ENCODE data around the gene IYD. TPM values are rescaled to one million over a fixed set of nuclear protein-coding genes. Genes with fewer than 3 reads are reported as not detected.

IYD gene
- polyA plus RNA-seq, 1 donor (not counting 4 experiments of a cell fraction or from before 2014, with no cell fraction given), result not detected

- Histone ChIP-seq H3K27me3 (ENCODE audit: control insufficient read depth, extremely low read depth, insufficient read depth, low read length) (no peaks in the 10 kb centered on the region), H3K4me1 (ENCODE audit: control insufficient read depth, extremely low read depth, insufficient read depth, low read length) (no peaks in the 10 kb centered on the region), H3K4me2 (ENCODE audit: control insufficient read depth, extremely low read depth, insufficient read depth, low read depth, low read length) (no peak overlapping the region), H3K36me3 (ENCODE audit: control insufficient read depth in 2 of 2, extremely low read depth in 1 of 2, insufficient read depth in 2 of 2, low read length in 2 of 2) (no peaks in the 10 kb centered on the region), H3K9ac (ENCODE audit: control insufficient read depth, extremely low read depth, insufficient read depth, low read length) (no peak overlapping the region), H3K9me1 (ENCODE audit: control insufficient read depth, extremely low read depth, insufficient read depth, low read length) (no peaks in the 10 kb centered on the region), H3K4me3 (ENCODE audit: control insufficient read depth in 2 of 3, extremely low read depth in 1 of 3, insufficient read depth in 2 of 3, low read depth in 1 of 3, low read length in 3 of 3) (no peak overlapping the region), H3K27ac (ENCODE audit: control insufficient read depth, insufficient read depth, low read length) (no peak overlapping the region), H2AFZ (ENCODE audit: control insufficient read depth, low read length) (no peak overlapping the region), H3K79me2 (ENCODE audit: control insufficient read depth, insufficient read depth, low read length) (no peaks in the 10 kb centered on the region), H3K9me3 (ENCODE audit: control insufficient read depth, low read depth, low read length) (no peaks in the 10 kb centered on the region), H4K20me1 (ENCODE audit: control insufficient read depth, extremely low read depth, insufficient read depth, low read length) (no peaks in the 10 kb centered on the region)
- TF ChIP-seq CTCF (optimal IDR thresholded peaks at IDR 0.05 in 1 of 3, IDR thresholded peaks at IDR 0.05 in 1 of 3, conservative IDR thresholded peaks at IDR 0.05 in 1 of 3; ENCODE audit: extremely low read depth in 1 of 3, insufficient read depth in 2 of 3, low read length in 3 of 3) (no peak), EZH2 (IDR thresholded peaks at IDR 0.05; ENCODE audit: low read length) (no peak)
- no peak for DNase-seq (ENCODE audit: low read depth, low spot score)
- dilution Hi-C loops (cut with MboI; ENCODE audit: extremely low pct_ligation_motif_present, low sequenced_read_pairs), result no loop called here
- no peak for FAIRE-seq
Observed at GRCh38 chr6:150391414-150391813, 22.6 kb downstream of the IYD start.

- dilution Hi-C loops (cut with MboI; ENCODE audit: extremely low pct_ligation_motif_present, low sequenced_read_pairs), result no loop called here
- Histone ChIP-seq H3K4me1 (ENCODE audit: control insufficient read depth, extremely low read depth, insufficient read depth, low read length) (no peaks in the 10 kb centered on the region), H3K9me3 (ENCODE audit: control insufficient read depth, low read depth, low read length) (no peaks in the 10 kb centered on the region), H3K4me3 (ENCODE audit: control insufficient read depth in 2 of 3, extremely low read depth in 1 of 3, insufficient read depth in 2 of 3, low read depth in 1 of 3, low read length in 3 of 3) (no peak overlapping the region), H3K9me1 (ENCODE audit: control insufficient read depth, extremely low read depth, insufficient read depth, low read length) (no peaks in the 10 kb centered on the region), H3K4me2 (ENCODE audit: control insufficient read depth, extremely low read depth, insufficient read depth, low read depth, low read length) (no peak overlapping the region), H2AFZ (ENCODE audit: control insufficient read depth, low read length) (no peak overlapping the region), H3K9ac (ENCODE audit: control insufficient read depth, extremely low read depth, insufficient read depth, low read length) (no peak overlapping the region), H3K27me3 (ENCODE audit: control insufficient read depth, extremely low read depth, insufficient read depth, low read length) (no peaks in the 10 kb centered on the region), H4K20me1 (ENCODE audit: control insufficient read depth, extremely low read depth, insufficient read depth, low read length) (no peaks in the 10 kb centered on the region), H3K36me3 (ENCODE audit: control insufficient read depth in 2 of 2, extremely low read depth in 1 of 2, insufficient read depth in 2 of 2, low read length in 2 of 2) (no peaks in the 10 kb centered on the region), H3K27ac (ENCODE audit: control insufficient read depth, insufficient read depth, low read length) (no peak overlapping the region), H3K79me2 (ENCODE audit: control insufficient read depth, insufficient read depth, low read length) (no peaks in the 10 kb centered on the region)
- TF ChIP-seq CTCF (optimal IDR thresholded peaks at IDR 0.05 in 1 of 3, IDR thresholded peaks at IDR 0.05 in 1 of 3, conservative IDR thresholded peaks at IDR 0.05 in 1 of 3; ENCODE audit: extremely low read depth in 1 of 3, insufficient read depth in 2 of 3, low read length in 3 of 3) (no peak), EZH2 (IDR thresholded peaks at IDR 0.05; ENCODE audit: low read length) (no peak)
- FAIRE-seq (no peak), DNase-seq (ENCODE audit: low read depth, low spot score) (no peak)
Observed at GRCh38 chr6:150391890-150392289, 23.1 kb downstream of the IYD start.
